NCI-H2107 treated with DMSO at 0.1 percent for 48 hours (cell line): ENCODE data around the gene ASB12.
A peak's percentile ranks its signal among the peaks of the same experiment; 100 is the strongest.
"Not testable (repeated sequence)": the region's sequence is repeated elsewhere in the genome, so short reads cannot be mapped to it uniquely, and the experiment has no call there.

ENCODE experiments used
- DNase-seq: peaks from one replicate; lab custom pipeline; 2025; ENCODE audit not compliant: unreplicated experiment; lab: John Stamatoyannopoulos, UW

Gene ASB12, protein sequence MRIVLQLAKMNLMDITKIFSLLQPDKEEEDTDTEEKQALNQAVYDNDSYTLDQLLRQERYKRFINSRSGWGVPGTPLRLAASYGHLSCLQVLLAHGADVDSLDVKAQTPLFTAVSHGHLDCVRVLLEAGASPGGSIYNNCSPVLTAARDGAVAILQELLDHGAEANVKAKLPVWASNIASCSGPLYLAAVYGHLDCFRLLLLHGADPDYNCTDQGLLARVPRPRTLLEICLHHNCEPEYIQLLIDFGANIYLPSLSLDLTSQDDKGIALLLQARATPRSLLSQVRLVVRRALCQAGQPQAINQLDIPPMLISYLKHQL

DNA sequence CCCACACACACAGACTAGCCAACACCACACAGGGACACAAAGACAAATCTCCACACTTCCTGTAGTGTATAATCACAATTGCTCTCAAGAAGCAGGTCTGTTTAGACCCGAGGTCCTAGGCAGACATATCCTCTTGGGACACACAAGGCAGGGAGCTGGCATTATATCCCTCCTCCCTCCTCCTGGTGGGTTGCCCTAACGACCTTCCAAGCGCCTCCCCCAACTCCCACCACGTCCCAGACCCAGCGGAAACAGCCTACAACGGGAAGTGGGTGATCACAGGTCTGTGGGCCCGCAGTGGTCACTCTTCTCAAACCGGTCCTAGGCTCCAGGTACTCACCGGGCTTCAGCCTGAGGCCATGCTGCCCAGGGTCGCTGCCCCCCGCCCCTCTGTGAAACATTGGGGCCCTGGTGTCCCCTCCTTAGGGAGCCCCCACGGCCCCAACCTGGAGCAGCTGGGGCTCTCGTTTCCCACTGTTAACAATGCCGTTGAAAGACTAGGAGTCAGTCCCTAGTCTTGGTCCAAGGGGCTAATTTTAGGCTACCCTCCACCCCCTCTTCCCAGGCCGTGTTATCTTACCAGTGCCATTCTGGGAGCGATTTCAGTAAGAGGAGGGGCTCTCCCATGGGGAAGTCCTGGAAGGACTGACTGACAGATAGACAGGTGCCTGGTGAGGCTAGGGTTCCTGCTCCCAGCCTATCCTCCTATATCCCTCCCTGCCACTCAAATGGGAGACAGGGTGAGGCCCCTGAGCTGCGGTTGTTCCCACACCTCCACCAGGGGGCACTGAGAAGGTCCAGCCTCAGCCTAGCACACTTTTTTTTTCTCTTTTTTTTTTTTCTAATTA, at the start of gene ASB12:
TSS of gene ASB12 (minus strand) at position 485 of the 848 bp plus-strand sequence. CDS start 4,957 bp downstream, outside the sequence.
- DNase-seq = no peak

DNA sequence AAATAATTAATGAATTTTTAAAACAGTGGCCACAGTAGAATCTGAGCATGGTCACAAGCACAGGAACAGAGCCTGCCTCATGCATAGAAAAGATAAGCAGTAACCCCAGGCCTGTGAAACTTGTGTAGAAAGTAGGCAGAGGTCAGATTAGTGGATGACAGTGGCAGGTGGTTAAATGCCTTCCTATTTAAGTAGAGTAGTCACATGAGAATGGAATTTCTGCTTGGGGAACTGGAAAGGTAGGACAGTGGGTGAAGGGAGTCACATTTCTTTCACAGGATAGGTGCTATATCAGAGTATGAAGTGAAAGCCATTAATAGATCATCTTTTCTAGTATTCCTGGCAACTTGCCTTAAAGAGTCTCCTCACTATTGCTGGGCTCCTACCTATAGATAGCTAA, 34.9 kb upstream of the ASB12 start:
- no peak for DNase-seq

DNA sequence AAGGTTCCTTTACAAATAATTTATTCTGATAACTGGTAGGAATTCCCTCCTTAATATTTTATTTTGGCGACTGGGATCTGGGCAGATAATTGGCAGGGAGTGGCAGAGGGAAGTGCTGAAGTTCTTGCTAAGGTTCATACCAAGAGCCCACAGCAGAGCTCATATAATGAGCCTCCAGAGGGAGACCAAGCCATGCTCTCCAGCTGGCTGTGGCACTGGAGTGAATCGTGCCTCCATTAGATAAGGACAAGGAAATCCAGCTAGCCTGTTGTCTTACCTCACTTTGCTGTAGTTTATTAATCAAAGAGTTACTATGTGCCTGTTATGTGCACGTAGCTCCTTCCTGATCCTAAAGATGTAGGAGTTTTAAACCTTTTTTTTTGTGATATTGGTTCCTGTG, 1.3 kb downstream of the ASB12 start:
- DNase-seq = no peak

DNA sequence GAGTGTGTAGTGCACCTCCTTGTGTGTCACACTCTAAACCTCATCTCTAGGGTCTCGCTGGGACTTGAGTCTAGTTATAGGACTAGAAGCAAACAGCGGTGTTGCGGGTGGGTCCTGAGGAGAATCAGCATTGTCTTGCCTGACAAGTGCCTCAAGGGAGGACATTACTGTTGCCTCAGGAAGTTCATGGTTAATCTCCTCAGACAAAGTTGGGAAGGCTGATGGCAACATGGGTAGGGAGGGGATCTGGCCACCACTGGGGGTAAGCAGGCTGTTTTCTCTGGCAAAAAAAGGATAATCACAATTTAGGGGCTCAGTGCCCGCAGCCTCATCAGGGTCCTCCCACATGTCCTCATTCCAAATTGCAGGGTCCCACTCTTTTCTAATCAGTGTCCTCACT, 12.4 kb downstream of the ASB12 start:
- no peak for DNase-seq

DNA sequence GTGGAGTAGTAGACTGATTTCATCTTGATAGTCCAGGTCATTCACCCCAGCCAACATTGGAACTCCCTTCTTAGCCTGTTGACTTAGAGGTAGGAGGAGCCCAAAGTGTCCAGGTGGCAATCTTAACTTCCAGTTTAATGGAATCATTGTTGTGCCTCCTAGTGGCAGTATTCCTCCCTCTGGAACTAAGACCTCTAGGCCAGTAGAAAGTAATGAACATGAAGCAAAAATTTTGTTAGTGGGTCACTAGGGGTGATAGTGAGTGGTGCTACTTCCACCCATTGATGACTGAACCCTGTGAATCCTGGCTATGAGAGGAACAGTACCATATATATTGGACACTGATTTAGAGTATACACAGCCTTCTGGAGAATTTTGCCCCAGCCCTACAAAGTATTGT, 16.4 kb downstream of the ASB12 start:
- not testable (repeated sequence) for DNase-seq

DNA sequence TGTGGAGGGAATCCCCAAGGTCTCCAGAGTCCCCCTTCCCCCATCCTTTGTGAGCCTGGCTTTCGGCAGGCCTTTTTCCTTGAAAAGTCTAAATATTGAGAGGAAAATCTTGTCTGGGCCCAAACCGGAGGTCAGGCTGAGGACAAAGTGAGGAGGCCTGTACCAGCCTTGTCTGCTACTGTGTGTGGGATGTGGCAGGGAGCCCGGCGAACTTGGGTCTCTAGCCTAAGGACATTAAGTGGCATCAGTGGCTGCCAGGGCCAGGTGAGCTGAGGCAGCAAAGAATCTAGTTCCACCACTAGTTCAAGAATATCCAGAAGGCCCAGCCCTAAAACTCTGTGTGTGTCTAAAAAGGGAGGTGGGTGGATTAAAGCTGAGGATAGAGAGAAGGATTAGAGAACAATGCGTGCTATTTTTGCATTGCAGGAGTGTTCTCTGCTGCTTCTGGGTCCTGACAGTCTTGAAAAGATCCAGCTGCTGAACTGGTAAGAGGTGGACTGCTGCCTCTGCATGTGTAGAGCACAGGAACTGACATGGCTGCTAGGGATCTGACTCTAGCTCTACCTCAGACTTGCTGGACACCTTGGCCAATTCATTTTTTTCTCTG, 23.7 kb downstream of the ASB12 start:
- DNase-seq = no peak

DNA sequence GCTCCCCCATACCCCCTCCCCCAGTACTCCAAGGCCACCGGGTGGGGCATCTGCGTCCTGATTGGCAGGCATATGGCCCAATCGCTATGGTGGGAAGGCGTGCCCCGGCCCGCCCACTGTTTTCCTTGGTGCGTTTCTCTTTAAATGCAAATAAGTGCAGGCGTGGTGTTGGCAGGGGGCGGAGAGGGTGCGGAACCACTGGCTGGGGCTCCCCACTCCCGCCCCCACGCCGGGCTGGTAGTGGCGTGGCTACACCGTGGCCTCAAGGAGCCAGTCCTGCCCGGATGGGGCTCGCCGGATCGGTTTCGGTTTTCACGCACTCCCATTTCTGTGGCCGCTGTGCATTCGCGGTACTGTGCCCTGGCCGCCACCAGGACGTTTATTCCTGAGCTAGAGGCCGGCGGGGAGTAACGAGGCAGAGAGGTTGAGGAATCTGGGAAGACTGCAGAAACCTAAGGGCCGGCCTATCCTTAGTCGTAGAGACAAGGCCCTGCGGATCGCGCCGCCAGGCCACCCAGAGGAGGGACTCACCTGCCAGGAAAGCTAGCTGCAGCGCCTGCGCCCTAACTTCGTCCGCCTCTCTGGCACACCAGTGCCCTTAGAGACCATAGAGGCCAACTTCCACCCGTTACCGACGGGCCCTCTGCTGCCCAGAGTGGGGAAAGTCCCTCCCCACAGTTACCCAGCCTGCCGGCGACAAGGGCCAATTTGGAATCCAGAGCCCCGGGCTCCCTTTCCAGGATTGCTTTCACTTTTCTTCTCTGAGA, 24.5 kb downstream of the ASB12 start:
- DNase-seq = peak; percentile 95

DNA sequence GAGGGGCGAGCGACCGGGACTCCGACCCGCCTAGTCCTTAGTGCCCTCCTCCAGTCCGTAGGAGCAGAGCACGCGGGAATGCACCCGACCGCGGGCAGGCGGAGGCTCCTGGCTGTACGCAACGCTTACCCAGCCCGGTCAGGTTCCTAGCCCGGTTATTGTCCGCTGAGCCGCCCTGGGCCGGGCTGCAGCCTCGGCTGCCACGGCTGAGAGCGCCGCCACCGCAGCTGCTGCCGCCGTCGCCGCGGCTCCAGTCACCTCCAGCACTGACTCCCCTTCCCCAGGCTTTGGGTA, 25.0 kb downstream of the ASB12 start, which contains the start of gene AMER1:
TSS of gene AMER1 (minus strand) at position 268 of the 294 bp plus-strand sequence. CDS start 12,422 bp downstream, outside the sequence.
- DNase-seq = no peak

DNA sequence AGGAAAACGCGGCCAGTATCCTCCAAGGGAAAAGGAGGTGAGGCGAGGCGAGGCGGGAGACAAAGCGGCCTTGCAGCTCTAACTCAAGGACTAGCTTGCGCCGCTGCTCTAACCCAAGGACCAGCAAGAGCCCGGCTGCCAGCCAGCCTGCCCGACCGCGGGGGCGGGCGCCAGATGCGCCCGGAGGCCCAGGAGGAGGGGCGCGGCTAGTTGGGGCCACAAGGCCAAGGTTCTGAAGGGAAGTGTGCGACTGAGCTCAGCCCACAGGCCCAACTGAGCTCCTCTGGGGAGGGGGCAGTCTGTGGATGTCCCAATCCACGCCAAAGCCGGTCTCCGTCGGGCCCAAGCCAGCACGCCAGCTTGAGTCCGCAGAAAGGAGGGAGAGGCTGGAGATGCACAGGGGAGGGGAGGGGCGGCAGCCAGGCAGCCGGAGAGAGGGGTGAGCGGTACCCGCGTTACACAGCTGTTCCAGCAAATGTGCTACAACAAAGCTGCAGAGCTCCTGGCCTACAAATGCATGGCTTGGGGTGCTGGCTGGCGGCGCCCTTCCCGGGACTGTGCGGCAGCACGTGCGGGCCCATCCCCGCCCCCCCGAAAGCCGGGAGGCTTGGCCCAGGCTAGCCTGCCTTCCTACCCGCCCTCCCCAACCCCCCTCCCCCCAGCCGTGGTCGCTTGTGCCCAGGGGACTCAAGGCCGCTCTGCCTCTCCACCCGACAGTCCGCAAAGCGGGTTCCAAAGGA, 25.5 kb downstream of the ASB12 start:
- DNase-seq = peak; percentile 15

DNA sequence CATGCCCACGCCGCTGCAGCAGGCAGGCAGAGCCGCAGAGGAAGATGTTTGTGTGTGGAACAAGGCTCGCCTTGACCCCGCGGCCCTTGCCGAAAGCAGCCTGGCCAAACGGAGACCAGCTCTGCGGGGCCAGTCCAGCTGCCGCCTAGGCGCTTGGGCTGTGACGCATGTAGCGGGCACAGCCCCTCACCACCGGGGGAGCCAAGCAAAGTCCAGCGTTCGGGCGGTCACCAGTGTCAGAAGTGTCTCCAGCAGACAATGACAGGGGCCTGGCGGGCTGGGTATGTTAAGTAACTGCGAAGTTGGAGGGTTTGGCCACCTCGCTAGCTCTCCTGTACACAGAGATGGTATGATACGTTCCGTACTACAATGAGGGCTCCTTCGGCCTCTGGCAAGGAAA, 26.2 kb downstream of the ASB12 start:
- no peak for DNase-seq

DNA sequence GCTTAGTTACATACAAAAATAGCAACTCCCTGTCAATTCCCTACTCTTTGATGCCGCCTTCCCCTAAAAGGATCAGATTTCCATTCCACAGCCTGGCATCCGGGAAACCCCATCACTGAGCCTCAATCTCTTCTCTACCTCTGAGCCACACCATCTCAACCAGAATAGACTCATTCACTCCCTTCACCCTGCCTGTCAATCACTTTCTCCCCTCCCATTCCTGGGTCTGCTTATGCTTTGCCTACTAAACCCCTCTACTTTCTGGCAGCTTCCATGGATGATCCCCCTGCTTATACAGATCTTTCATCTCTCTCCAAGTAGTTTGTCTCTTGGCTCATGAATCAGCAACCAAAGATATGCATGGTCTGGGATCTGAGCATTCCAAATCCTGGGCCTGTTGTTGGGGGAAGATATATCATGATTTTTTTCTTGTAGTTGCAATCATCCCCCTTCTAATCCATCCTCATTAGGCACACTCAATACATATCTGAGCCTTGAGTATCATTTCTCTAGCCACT, 27.5 kb downstream of the ASB12 start:
- no peak for DNase-seq

DNA sequence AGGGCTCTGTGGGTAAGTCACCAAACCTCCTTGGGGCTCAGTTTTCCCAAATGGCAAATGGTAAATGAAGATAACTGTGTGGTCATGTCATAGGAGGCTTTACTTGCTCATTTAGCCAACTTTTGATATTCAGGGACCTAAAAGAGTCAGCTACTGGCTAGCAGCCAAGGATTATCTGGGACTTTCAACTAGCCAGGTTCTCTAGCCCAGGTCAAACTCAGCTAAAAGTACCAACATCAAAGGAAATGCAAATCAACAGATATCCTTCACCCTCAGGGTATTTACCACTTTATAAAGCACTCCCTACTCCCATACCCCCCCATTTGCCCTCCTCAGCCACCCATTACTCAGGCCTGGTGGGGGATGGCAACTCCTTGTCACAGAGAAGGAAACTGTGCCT, 32.4 kb downstream of the ASB12 start:
- no peak for DNase-seq

DNA sequence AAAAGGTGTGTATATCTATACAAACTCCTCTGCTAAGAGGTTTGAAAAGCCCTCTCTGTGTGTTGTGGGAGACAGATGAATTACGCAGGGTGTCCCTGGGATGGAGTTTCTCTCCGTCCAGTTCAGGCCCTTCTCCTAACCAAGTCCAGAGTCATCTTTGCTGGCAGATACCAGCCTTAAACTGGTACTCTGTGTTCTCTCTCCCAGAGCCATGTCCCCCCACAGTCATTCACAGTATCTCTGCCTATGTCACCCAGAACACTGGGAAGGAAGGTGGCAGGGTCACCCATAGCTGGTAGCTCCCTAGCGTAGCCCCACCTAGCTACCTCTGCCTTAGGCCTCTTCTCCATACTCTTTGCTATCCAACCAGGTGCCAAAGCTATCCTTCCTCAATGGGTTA, 33.8 kb downstream of the ASB12 start:
- DNase-seq = no peak

DNA sequence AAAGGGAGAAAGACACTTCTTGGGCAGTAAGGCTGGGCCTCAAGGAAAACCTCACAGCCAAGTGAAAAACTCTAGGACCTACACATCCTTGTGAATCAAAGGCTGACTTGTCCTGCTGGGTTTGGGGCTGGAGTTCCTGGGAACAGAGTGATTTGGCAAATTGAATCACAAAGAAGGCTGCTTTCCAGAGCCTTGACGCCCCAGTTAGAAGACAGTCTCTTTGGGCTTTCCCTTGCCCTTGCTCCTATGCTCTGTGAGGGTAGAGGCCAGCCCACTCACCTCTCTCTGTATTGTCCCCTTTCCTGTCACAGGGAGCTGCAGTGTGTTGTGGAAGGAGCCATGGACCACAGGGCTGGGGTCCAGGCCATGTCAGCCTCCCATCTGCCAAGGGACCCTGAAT, 34.5 kb downstream of the ASB12 start:
- no peak for DNase-seq

DNA sequence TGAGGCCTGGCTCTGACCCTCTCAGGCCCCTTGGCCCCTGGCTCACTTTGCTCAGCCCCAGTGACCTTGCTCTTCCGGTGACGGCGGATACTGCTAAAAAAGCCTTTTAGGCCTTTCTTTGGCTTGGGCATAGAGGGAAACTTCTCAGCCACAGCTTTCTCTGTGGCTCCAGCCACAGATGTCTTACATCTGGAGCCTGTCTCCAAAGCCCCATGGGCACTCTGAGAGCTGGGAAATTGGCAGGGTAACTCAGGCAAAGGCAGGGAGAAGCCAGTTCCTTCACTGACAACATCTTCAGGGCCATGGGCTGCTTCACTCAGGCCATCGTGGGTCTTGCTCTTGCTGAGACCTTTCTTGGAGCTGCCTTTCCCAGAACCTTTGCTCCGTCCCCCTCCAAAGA, 37.7 kb downstream of the ASB12 start:
- DNase-seq = no peak

DNA sequence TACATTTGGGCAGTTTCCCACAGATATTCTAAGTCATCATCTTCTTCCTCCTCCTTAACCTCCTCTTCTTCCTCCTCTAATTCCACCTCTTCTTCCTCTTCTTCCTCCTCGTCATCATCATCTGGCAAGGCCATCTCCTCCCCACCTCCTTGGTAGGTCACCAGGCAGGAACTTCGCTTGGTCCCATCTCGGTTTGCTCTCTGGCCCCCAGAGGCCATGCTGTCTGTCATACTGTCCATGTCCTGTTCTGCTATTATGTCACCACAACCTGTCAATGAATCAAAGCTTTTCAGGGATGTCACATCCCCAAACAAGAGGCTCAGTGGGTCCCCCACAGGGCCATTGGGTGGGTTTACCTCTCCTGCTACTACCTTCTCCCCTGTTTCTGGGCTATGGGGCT, 38.4 kb downstream of the ASB12 start:
- DNase-seq = no peak

DNA sequence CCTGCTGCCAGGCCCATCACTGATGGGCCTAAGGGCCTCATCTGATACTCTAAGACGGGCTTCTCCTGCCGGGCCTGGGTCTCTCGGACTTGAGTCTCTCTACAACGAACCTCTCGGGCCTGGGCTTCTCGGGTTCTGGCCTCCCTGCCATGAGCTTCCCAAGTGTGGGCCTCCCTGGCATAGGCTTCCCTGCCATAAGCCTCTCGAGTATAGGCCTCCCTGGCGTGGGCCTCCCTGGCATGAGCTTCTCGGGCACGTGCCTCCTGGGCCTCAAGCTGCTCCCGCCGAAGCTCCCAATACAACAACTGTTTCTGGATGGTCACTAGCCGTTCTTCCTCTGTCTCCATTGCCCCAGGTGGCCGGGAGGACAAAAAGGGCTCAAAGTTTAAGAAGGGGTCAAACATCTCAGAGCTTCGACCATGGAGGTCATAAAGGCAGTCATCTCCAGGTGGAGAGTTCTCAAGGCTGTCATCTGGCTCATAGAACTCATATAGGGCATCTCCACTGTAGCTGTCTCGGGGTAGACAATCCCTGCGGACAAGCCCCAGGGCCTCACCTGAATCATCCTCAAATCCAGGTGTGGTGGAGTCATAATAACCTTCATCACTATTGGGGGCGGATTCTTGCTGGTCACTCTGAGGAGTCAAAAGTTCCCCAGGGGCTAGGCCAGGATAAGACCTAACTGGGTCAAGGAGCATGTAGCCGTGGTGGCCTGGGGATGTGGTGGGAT, 39.0 kb downstream of the ASB12 start:
- no peak for DNase-seq

DNA sequence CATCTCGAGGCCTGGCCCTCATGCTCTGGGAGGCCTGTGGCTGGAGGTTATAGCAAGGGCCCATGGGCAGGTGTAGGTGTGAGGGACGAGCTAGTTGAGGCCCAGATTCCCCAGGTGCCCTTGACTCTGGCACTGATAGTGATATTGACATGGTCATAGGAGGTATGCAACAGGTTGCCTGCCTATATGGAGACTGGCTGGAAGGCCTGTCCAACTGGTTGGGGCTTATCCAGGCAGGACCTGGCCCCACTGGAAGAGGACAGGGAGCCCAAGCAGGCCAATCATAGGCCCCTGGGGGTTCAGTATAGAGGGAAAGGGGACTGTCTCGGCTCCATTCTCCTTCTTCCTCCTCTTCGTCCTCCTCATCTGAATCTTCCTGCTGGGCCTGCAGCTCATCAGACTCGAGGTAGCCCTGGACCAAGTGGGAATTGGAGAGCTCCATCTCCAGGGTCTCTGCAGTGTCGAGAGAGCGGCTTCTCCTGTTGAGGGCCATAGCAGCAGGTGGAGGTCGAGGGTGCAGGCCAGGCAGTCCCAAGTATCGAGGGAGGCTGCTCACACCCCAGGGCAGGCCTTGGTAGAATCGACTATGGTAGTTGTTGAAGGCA, 40.2 kb downstream of the ASB12 start:
- no peak for DNase-seq

DNA sequence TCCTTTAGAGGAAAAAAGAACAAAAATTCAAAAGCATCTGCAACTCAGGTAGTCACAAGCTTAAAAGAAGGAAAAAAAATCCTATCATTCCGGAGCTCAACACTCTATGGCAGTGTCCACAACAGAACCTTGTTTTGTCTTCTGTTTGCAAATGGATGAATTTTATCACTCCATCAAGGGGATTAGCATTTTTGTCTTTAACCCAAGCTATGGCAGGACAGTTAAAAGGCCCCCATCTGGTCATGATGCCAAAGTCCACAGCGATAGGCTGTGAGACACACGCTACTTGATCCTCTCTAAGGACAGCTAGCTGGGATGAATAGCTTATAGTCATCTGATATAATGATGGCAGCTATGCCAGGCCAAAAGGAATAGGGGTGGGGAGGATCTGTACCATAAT, 41.5 kb downstream of the ASB12 start:
- DNase-seq = no peak
